ENCODE results near the gene NACC2.

NACC2 gene

GRCh38 chr9:135958485-135958884, 136.6 kb downstream of the NACC2 start:
- CTCF ChIA-PET: interaction anchor here (0.6 to 4.6 kb wide), 3 partner anchors 9 to 164 kb away, joined by 3 to 21 read pairs (median 4); no protein-coding TSS in a partner anchor
- H3K36me3 ChIP-seq (ENCODE audit: control insufficient read depth in 2 of 2, insufficient read depth in 1 of 2, low read length in 2 of 2): peaks cover 0 to 20% of the 10 kb centered on the region in 2 experiments; a peak in 2 of 3 replicates
- POLR2A ChIA-PET: no interaction called here
- TF ChIP-seq, protein P1, sequence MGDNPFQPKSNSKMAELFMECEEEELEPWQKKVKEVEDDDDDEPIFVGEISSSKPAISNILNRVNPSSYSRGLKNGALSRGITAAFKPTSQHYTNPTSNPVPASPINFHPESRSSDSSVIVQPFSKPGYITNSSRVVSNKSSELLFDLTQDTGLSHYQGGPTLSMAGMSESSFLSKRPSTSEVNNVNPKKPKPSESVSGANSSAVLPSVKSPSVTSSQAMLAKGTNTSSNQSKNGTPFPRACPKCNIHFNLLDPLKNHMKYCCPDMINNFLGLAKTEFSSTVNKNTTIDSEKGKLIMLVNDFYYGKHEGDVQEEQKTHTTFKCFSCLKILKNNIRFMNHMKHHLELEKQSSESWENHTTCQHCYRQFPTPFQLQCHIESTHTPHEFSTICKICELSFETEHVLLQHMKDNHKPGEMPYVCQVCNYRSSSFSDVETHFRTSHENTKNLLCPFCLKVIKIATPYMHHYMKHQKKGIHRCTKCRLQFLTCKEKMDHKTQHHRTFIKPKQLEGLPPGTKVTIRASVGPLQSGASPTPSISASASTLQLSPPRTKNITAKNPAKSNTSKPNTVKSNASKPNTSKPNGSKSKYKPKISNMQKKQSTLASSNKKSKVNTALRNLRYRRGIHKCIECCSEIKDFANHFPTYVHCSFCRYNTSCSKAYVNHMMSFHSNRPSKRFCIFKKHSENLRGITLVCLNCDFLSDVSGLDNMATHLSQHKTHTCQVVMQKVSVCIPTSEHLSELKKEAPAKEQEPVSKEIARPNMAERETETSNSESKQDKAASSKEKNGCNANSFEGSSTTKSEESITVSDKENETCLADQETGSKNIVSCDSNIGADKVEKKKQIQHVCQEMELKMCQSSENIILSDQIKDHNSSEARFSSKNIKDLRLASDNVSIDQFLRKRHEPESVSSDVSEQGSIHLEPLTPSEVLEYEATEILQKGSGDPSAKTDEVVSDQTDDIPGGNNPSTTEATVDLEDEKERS (tag by site-specific recombination; IDR thresholded peaks at IDR 0.05): no peak
- TF ChIP-seq ZIC2 (tag by site-specific recombination; IDR thresholded peaks at IDR 0.05): peak; percentile 62
- no peak overlapping the region for H3K27ac ChIP-seq (ENCODE audit: extremely low read depth, low read depth, low read length)
- no peak overlapping the region for H3K4me3 ChIP-seq (ENCODE audit: low read depth, low read length)
- no peaks in the 10 kb centered on the region for H3K9me3 ChIP-seq (ENCODE audit: control insufficient read depth, insufficient read depth, low read depth, low read length)
- H3K4me1 ChIP-seq (ENCODE audit: control insufficient read depth, insufficient read depth, low read length): no peaks in the 10 kb centered on the region

DNA sequence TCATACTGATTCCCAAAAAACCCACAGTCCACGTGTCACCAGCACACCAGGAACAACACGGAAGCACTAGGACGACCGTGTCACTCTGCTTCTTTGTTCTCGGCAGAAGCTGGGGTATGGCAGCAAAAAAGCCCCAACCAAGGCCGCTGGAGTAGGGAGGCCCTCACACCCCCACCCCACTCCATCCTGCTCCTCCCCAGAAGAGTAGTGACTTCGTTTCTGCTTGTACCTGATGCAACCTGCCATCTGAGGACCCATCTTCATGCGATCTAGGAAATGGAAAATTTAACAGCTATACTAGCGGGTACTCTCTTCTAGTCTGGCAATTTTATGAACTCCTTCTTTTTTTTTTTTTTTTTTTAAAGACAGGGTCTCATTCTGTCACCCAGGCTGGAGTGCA, 137.7 kb downstream of the NACC2 start:
- Histone ChIP-seq H3K9me3 (ENCODE audit: control insufficient read depth, insufficient read depth, low read depth, low read length) (no peaks in the 10 kb centered on the region), H3K4me3 (ENCODE audit: low read depth, low read length) (no peak overlapping the region), H3K4me1 (ENCODE audit: control insufficient read depth, insufficient read depth, low read length) (no peaks in the 10 kb centered on the region), H3K27ac (ENCODE audit: extremely low read depth, low read depth, low read length) (no peak overlapping the region), H3K36me3 (ENCODE audit: control insufficient read depth in 2 of 2, insufficient read depth in 1 of 2, low read length in 2 of 2) (peaks cover 0 to 28% of the 10 kb centered on the region in 2 experiments; a peak in 2 of 3 replicates)
- TF ChIP-seq ZFP37 (tag by site-specific recombination; IDR thresholded peaks at IDR 0.05) (no peak), ZBTB48 (tag by site-specific recombination; IDR thresholded peaks at IDR 0.05) (no peak), ZSCAN30 (tag by site-specific recombination; IDR thresholded peaks at IDR 0.05) (no peak), ZNF426 (tag by site-specific recombination; IDR thresholded peaks at IDR 0.05) (no peak), ZNF433 (tag by site-specific recombination; IDR thresholded peaks at IDR 0.05; ENCODE audit: low read depth) (no peak), ZNF16 (tag by site-specific recombination; IDR thresholded peaks at IDR 0.05; ENCODE audit: low read depth) (no peak), HOXD13 (CRISPR knock-in tag; IDR thresholded peaks at IDR 0.05; ENCODE audit: borderline replicate concordance) (no peak), ZNF600 (tag by site-specific recombination; IDR thresholded peaks at IDR 0.05) (no peak), ZNF175 (tag by site-specific recombination; IDR thresholded peaks at IDR 0.05) (no peak), ZNF394 (tag by site-specific recombination; IDR thresholded peaks at IDR 0.05; ENCODE audit: borderline replicate concordance) (no peak), ZFP41 (tag by site-specific recombination; IDR thresholded peaks at IDR 0.05; ENCODE audit: borderline replicate concordance) (no peak), ZNF791 (tag by site-specific recombination; IDR thresholded peaks at IDR 0.05) (no peak), ZNF792 (tag by site-specific recombination; IDR thresholded peaks at IDR 0.05) (no peak), ZBTB21 (tag by site-specific recombination; IDR thresholded peaks at IDR 0.05) (no peak), ZNF561 (tag by site-specific recombination; IDR thresholded peaks at IDR 0.05; ENCODE audit: borderline replicate concordance) (no peak), ZNF521 (tag by site-specific recombination; IDR thresholded peaks at IDR 0.05) (no peak)
- TF ChIP-seq, protein P2, sequence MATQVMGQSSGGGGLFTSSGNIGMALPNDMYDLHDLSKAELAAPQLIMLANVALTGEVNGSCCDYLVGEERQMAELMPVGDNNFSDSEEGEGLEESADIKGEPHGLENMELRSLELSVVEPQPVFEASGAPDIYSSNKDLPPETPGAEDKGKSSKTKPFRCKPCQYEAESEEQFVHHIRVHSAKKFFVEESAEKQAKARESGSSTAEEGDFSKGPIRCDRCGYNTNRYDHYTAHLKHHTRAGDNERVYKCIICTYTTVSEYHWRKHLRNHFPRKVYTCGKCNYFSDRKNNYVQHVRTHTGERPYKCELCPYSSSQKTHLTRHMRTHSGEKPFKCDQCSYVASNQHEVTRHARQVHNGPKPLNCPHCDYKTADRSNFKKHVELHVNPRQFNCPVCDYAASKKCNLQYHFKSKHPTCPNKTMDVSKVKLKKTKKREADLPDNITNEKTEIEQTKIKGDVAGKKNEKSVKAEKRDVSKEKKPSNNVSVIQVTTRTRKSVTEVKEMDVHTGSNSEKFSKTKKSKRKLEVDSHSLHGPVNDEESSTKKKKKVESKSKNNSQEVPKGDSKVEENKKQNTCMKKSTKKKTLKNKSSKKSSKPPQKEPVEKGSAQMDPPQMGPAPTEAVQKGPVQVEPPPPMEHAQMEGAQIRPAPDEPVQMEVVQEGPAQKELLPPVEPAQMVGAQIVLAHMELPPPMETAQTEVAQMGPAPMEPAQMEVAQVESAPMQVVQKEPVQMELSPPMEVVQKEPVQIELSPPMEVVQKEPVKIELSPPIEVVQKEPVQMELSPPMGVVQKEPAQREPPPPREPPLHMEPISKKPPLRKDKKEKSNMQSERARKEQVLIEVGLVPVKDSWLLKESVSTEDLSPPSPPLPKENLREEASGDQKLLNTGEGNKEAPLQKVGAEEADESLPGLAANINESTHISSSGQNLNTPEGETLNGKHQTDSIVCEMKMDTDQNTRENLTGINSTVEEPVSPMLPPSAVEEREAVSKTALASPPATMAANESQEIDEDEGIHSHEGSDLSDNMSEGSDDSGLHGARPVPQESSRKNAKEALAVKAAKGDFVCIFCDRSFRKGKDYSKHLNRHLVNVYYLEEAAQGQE (tag by site-specific recombination; IDR thresholded peaks at IDR 0.05): no peak
- TF ChIP-seq, protein P3, sequence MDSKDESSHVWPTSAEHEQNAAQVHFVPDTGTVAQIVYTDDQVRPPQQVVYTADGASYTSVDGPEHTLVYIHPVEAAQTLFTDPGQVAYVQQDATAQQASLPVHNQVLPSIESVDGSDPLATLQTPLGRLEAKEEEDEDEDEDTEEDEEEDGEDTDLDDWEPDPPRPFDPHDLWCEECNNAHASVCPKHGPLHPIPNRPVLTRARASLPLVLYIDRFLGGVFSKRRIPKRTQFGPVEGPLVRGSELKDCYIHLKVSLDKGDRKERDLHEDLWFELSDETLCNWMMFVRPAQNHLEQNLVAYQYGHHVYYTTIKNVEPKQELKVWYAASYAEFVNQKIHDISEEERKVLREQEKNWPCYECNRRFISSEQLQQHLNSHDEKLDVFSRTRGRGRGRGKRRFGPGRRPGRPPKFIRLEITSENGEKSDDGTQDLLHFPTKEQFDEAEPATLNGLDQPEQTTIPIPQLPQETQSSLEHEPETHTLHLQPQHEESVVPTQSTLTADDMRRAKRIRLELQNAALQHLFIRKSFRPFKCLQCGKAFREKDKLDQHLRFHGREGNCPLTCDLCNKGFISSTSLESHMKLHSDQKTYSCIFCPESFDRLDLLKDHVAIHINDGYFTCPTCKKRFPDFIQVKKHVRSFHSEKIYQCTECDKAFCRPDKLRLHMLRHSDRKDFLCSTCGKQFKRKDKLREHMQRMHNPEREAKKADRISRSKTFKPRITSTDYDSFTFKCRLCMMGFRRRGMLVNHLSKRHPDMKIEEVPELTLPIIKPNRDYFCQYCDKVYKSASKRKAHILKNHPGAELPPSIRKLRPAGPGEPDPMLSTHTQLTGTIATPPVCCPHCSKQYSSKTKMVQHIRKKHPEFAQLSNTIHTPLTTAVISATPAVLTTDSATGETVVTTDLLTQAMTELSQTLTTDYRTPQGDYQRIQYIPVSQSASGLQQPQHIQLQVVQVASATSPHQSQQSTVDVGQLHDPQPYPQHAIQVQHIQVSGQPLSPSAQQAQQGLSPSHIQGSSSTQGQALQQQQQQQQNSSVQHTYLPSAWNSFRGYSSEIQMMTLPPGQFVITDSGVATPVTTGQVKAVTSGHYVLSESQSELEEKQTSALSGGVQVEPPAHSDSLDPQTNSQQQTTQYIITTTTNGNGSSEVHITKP (tag by site-specific recombination; IDR thresholded peaks at IDR 0.05): no peak
- CTCF ChIA-PET: interaction anchor here (0.5 to 0.7 kb wide), 2 partner anchors 32 to 354 kb away, joined by 3 read pairs; no protein-coding TSS in a partner anchor
- POLR2A ChIA-PET: no interaction called here

Data from HEK293 (cell line).